PC-9 (cell line): ENCODE results near the gene ARL3. TPM values are rescaled to one million over a fixed set of nuclear protein-coding genes. Genes with fewer than 3 reads are reported as not detected.

Experiments used
- BruUV-seq: library from RNA; stranded (reverse); fragments of 400-500 nt; replicated peaks from 2 replicates; lab custom pipeline; 2021; lab: Mats Ljungman, UMichigan
- CTCF ChIA-PET: fragments of 300-600 bp; sonication (Branson Sonifier 250); formaldehyde crosslinking; loops from one replicate; lab custom pipeline; 2022; ENCODE audit warnings: antibody characterized with exemption; lab: Charles Lee
- POLR2A ChIA-PET: fragments of 300-600 bp; sonication (Branson Sonifier 250); formaldehyde crosslinking; loops from one replicate; lab custom pipeline; 2022; ENCODE audit warnings: antibody characterized with exemption; ENCODE audit not compliant: unreplicated experiment; lab: Charles Lee
- DNase-seq, 2 experiments: peaks; one replicate each; pipeline versions ENCODE4 v3.0.0 to v3.0.0-alpha.2; 2015 to 2022; ENCODE audit warnings: mixed read lengths in 1 of 2
- H2AFZ ChIP-seq: fragments of 200-600 bp; sonication (generic); 2 replicates; pipeline ENCODE4 v1.8.1; 2017; ENCODE audit warnings: antibody characterized with exemption
- H3F3A ChIP-seq: fragments of 200-600 bp; sonication (generic); 2 replicates; pipeline ENCODE4 v1.8.1; 2017; ENCODE audit warnings: antibody characterized with exemption, mild to moderate bottlenecking, low read depth; ENCODE audit not compliant: insufficient read depth
- H3K27ac ChIP-seq: fragments of 200-600 bp; sonication (generic); 2 replicates; pipeline ENCODE4 v1.6.1; 2016; ENCODE audit warnings: mixed run types
- H3K27me3 ChIP-seq: fragments of 200-600 bp; sonication (generic); 2 replicates; pipeline ENCODE4 v1.6.1; 2016; ENCODE audit warnings: low read depth, mixed run types; ENCODE audit not compliant: insufficient read depth
- H3K36me3 ChIP-seq: fragments of 200-600 bp; sonication (generic); 2 replicates; pipeline ENCODE4 v1.6.1; 2016; ENCODE audit warnings: low read depth, mixed run types
- H3K4me1 ChIP-seq: fragments of 200-600 bp; sonication (generic); replicated peaks from 2 replicates; pipeline ENCODE4 v1.6.1; 2016; ENCODE audit warnings: mixed run types; ENCODE audit not compliant: insufficient read depth
- H3K4me2 ChIP-seq: fragments of 200-600 bp; sonication (generic); 2 replicates; pipeline ENCODE4 v1.6.1; 2017; ENCODE audit warnings: mixed run types
- H3K4me3 ChIP-seq: fragments of 200-600 bp; sonication (generic); 2 replicates; pipeline ENCODE4 v1.6.1; 2016; ENCODE audit warnings: mixed run types
- H3K79me2 ChIP-seq: fragments of 200-600 bp; sonication (generic); 2 replicates; pipeline ENCODE4 v1.6.1; 2017; ENCODE audit warnings: low read depth, mixed run types
- H3K9me2 ChIP-seq: fragments of 200-600 bp; sonication (generic); 2 replicates; pipeline ENCODE4 v1.8.1; 2017; ENCODE audit warnings: mild to moderate bottlenecking; ENCODE audit not compliant: insufficient read depth
- H3K9me3 ChIP-seq: fragments of 200-600 bp; sonication (generic); 2 replicates; pipeline ENCODE4 v1.8.1; 2016; ENCODE audit warnings: low read depth; ENCODE audit not compliant: insufficient read depth
- H4K20me1 ChIP-seq: fragments of 200-600 bp; sonication (generic); 2 replicates; pipeline ENCODE4 v1.8.1; 2017; ENCODE audit not compliant: insufficient read depth
- EZH2 ChIP-seq: fragments of 200-600 bp; sonication (generic); IDR thresholded peaks from 2 replicates; pipeline ENCODE4 v1.8.0; 2017; ENCODE audit warnings: antibody characterized with exemption, low read depth
- intact Hi-C: fragments of 100-400 bp; cut with micrococcal nuclease; formaldehyde crosslinking; loops from one replicate; pipeline ENCODE4 v1.10.0; 2022; ENCODE audit not compliant: unreplicated experiment
- total RNA-seq: library from RNA; stranded (reverse); gene quantifications from 2 replicates; pipeline ENCODE4 v1.2.3, GENCODE V29; 2021
- TF ChIP-seq, protein P1 (sequence below): fragments of 200-600 bp; sonication (generic); conservative IDR thresholded peaks from 2 replicates; pipeline ENCODE4 v1.6.1; 2017; ENCODE audit warnings: mixed run types, antibody characterized with exemption, mild to moderate bottlenecking, moderate library complexity

The ARL3 gene
- total RNA-seq, 1 experiment from 2014 or later: 9.7 TPM

GRCh38 chr10:102752934-102753664 lies 38.9 kb upstream of the ARL3 start:
- TF ChIP-seq EZH2: no peak
- TF ChIP-seq, protein P1, sequence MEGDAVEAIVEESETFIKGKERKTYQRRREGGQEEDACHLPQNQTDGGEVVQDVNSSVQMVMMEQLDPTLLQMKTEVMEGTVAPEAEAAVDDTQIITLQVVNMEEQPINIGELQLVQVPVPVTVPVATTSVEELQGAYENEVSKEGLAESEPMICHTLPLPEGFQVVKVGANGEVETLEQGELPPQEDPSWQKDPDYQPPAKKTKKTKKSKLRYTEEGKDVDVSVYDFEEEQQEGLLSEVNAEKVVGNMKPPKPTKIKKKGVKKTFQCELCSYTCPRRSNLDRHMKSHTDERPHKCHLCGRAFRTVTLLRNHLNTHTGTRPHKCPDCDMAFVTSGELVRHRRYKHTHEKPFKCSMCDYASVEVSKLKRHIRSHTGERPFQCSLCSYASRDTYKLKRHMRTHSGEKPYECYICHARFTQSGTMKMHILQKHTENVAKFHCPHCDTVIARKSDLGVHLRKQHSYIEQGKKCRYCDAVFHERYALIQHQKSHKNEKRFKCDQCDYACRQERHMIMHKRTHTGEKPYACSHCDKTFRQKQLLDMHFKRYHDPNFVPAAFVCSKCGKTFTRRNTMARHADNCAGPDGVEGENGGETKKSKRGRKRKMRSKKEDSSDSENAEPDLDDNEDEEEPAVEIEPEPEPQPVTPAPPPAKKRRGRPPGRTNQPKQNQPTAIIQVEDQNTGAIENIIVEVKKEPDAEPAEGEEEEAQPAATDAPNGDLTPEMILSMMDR: peak; percentile 53; the same call in 1 of the 2 replicates
- no peaks in the 10 kb centered on the region for H3K36me3 ChIP-seq
- no peaks in the 10 kb centered on the region for H3K79me2 ChIP-seq
- H4K20me1 ChIP-seq: peaks cover 9% of the 10 kb centered on the region; the same call in 1 of the 2 replicates
- intact Hi-C loops: no loop called here
- no peaks in the 10 kb centered on the region for H3K9me2 ChIP-seq
- H3K4me1 ChIP-seq: no peaks in the 10 kb centered on the region
- H2AFZ ChIP-seq: no peak overlapping the region
- no peak overlapping the region for H3K4me3 ChIP-seq
- no peak for DNase-seq
- no peak overlapping the region for H3K27ac ChIP-seq
- H3K9me3 ChIP-seq: no peaks in the 10 kb centered on the region
- no peaks in the 10 kb centered on the region for H3K27me3 ChIP-seq
- no peaks in the 10 kb centered on the region for H3F3A ChIP-seq
- ChIA-PET POLR2A (interaction anchor here (0.7 kb wide), 1 partner anchor 186 kb away, joined by 3 read pairs; no protein-coding TSS in a partner anchor), CTCF (interaction anchor here (0.6 to 1.3 kb wide), 2 partner anchors 12 to 18 kb away, joined by 3 to 4 read pairs; no protein-coding TSS in a partner anchor)
- BruUV-seq: no TSS peak
- H3K4me2 ChIP-seq: no peak overlapping the region

GRCh38 chr10:102752266-102752930 lies 38.2 kb upstream of the ARL3 start:
- no peaks in the 10 kb centered on the region for H3K4me1 ChIP-seq
- H4K20me1 ChIP-seq: peaks cover 9% of the 10 kb centered on the region; the same call in 1 of the 2 replicates
- no peaks in the 10 kb centered on the region for H3F3A ChIP-seq
- no peak overlapping the region for H3K4me2 ChIP-seq
- no peak overlapping the region for H3K4me3 ChIP-seq
- no peaks in the 10 kb centered on the region for H3K36me3 ChIP-seq
- DNase-seq: no peak
- ChIA-PET CTCF (no interaction called here), POLR2A (no interaction called here)
- no peaks in the 10 kb centered on the region for H3K9me3 ChIP-seq
- no peak overlapping the region for H2AFZ ChIP-seq
- H3K27ac ChIP-seq: no peak overlapping the region
- no peaks in the 10 kb centered on the region for H3K79me2 ChIP-seq
- no TSS peak for BruUV-seq
- TF ChIP-seq, protein P1: no peak
- no peak for TF ChIP-seq EZH2
- H3K27me3 ChIP-seq: no peaks in the 10 kb centered on the region
- no peaks in the 10 kb centered on the region for H3K9me2 ChIP-seq
- intact Hi-C loops: no loop called here

DNA sequence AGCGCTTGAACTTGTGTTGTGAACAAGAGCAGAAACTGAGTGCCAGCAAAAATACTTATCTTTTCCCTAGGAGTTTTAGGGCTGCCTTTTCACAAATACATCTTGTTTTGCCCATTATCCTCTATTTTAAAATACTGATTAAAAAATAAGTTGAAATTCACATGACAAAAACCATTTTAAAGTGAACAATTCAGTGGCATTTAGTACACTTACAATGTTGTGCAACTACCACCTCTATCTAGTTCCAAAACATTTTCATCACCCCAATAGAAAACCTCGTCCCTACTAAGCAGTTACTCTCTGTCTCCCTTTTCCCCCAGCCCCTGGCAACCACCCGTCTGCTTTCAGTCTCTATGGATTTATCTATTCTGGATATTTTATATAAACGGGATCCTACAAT lies 31.0 kb upstream of the ARL3 start:
- Histone ChIP-seq H3F3A (no peaks in the 10 kb centered on the region), H3K9me3 (no peaks in the 10 kb centered on the region), H2AFZ (no peak overlapping the region), H3K4me1 (0 out of 2 replicates have a peak, but pooled peaks cover 12% of the 10 kb centered on the region), H3K36me3 (no peaks in the 10 kb centered on the region), H4K20me1 (no peaks in the 10 kb centered on the region), H3K9me2 (no peaks in the 10 kb centered on the region), H3K27me3 (no peaks in the 10 kb centered on the region), H3K27ac (no peak overlapping the region), H3K4me2 (peak overlapping the region; percentile 86), H3K79me2 (peaks cover 26% of the 10 kb centered on the region), H3K4me3 (peak overlapping the region; percentile 86; the same call in 1 of the 2 replicates)
- no TSS peak for BruUV-seq
- TF ChIP-seq, protein P1: no peak
- no peak for TF ChIP-seq EZH2
- POLR2A ChIA-PET: no interaction called here
- CTCF ChIA-PET: no interaction called here
- DNase-seq: no peak
- intact Hi-C loops: no loop called here
